MM.1S (cell line): ENCODE data around the gene TTLL10.

Experiments
- DNase-seq: peaks from one replicate; pipeline ENCODE4 v3.0.0-alpha.2; 2015
- H2AFZ ChIP-seq: fragments of 300-600 bp; sonication (generic); 2 replicates; pipeline ENCODE4 v1.6.0; 2016; ENCODE audit warnings: antibody characterized with exemption, low read length
- H3F3A ChIP-seq: fragments of 300-600 bp; sonication (generic); 2 replicates; pipeline ENCODE4 v1.6.1; 2016; ENCODE audit warnings: mild to moderate bottlenecking, antibody characterized with exemption, low read length, moderate library complexity, mixed read lengths; ENCODE audit not compliant: insufficient read depth
- H3K27ac ChIP-seq: fragments of 300-600 bp; sonication (generic); 2 replicates; pipeline ENCODE4 v1.5.1; 2016; ENCODE audit warnings: mild to moderate bottlenecking, low read length
- H3K27me3 ChIP-seq: fragments of 300-600 bp; sonication (generic); replicated peaks from 2 replicates; pipeline ENCODE4 v1.6.0; 2016; ENCODE audit warnings: low read length; ENCODE audit not compliant: insufficient read depth
- H3K36me3 ChIP-seq: fragments of 300-600 bp; sonication (generic); replicated peaks from 2 replicates; pipeline ENCODE4 v1.6.1; 2016; ENCODE audit warnings: mild to moderate bottlenecking, low read length, mixed read lengths; ENCODE audit not compliant: insufficient read depth
- H3K4me1 ChIP-seq: fragments of 300-600 bp; sonication (generic); 2 replicates; pipeline ENCODE4 v1.6.1; 2016; ENCODE audit warnings: low read length, mixed read lengths
- H3K4me2 ChIP-seq: fragments of 300-600 bp; sonication (generic); 2 replicates; pipeline ENCODE4 v1.6.0; 2016; ENCODE audit warnings: low read depth, low read length
- H3K4me3 ChIP-seq: fragments of 300-600 bp; sonication (generic); 2 replicates; pipeline ENCODE4 v1.5.1; 2016; ENCODE audit warnings: low read length, mixed read lengths
- H3K79me2 ChIP-seq: fragments of 300-600 bp; sonication (generic); 2 replicates; pipeline ENCODE4 v1.6.1; 2016; ENCODE audit warnings: mixed run types, low read length, mixed read lengths
- H3K9ac ChIP-seq: fragments of 300-600 bp; sonication (generic); 2 replicates; pipeline ENCODE4 v1.6.1; 2016; ENCODE audit warnings: low read length, mixed read lengths
- H3K9me2 ChIP-seq: fragments of 300-600 bp; sonication (generic); replicated peaks from 2 replicates; pipeline ENCODE4 v1.6.1; 2016; ENCODE audit warnings: mild to moderate bottlenecking, low read length, mixed read lengths; ENCODE audit not compliant: insufficient read depth
- H3K9me3 ChIP-seq: fragments of 300-600 bp; sonication (generic); replicated peaks from 2 replicates; pipeline ENCODE4 v1.6.1; 2016; ENCODE audit warnings: mild to moderate bottlenecking, low read length, mixed read lengths; ENCODE audit not compliant: insufficient read depth
- H4K20me1 ChIP-seq: fragments of 300-600 bp; sonication (generic); 2 replicates; pipeline ENCODE4 v1.6.1; 2016; ENCODE audit warnings: mild to moderate bottlenecking, low read length, moderate library complexity, mixed read lengths; ENCODE audit not compliant: insufficient read depth
- CTCF ChIP-seq: fragments of 300-600 bp; sonication (generic); IDR thresholded peaks from 2 replicates; pipeline ENCODE4 v1.5.1; 2016; ENCODE audit warnings: antibody characterized with exemption, low read length, mixed read lengths
- EZH2 ChIP-seq: fragments of 300-600 bp; sonication (generic); optimal IDR thresholded peaks from 2 replicates; pipeline ENCODE3; 2017; ENCODE audit warnings: low read depth, mild to moderate bottlenecking, antibody characterized with exemption, low read length, mixed read lengths
- EZH2phosphoT487 ChIP-seq: fragments of 300-600 bp; sonication (generic); IDR thresholded peaks from 2 replicates; pipeline ENCODE4 v1.6.1; 2018; ENCODE audit warnings: antibody characterized with exemption, low read length

TTLL10 gene

GRCh38 chr1:1239227-1239613 lies 65.5 kb downstream of the TTLL10 start:
- TF ChIP-seq EZH2phosphoT487 (no peak), CTCF (no peak), EZH2 (no peak)
- no peaks in the 10 kb centered on the region for H3K9me2 ChIP-seq
- no peak overlapping the region for H3K4me2 ChIP-seq
- H2AFZ ChIP-seq = no peak overlapping the region
- no peak overlapping the region for H3K27ac ChIP-seq
- no peak for DNase-seq
- no peaks in the 10 kb centered on the region for H3F3A ChIP-seq
- no peaks in the 10 kb centered on the region for H3K9me3 ChIP-seq
- H3K36me3 ChIP-seq = no peaks in the 10 kb centered on the region
- no peak overlapping the region for H3K9ac ChIP-seq
- H3K27me3 ChIP-seq = peaks cover 60% of the 10 kb centered on the region
- no peaks in the 10 kb centered on the region for H3K79me2 ChIP-seq
- no peaks in the 10 kb centered on the region for H3K4me1 ChIP-seq
- H4K20me1 ChIP-seq = no peaks in the 10 kb centered on the region
- no peak overlapping the region for H3K4me3 ChIP-seq

GRCh38 chr1:1239614-1240347 lies 66.1 kb downstream of the TTLL10 start:
- H3K79me2 ChIP-seq = no peaks in the 10 kb centered on the region
- no peak for TF ChIP-seq CTCF
- no peak for TF ChIP-seq EZH2
- no peak for TF ChIP-seq EZH2phosphoT487
- no peak for DNase-seq
- H3K4me2 ChIP-seq = no peak overlapping the region
- H2AFZ ChIP-seq = no peak overlapping the region
- H4K20me1 ChIP-seq = no peaks in the 10 kb centered on the region
- H3K27me3 ChIP-seq = peaks cover 62% of the 10 kb centered on the region
- no peak overlapping the region for H3K9ac ChIP-seq
- H3K9me2 ChIP-seq = no peaks in the 10 kb centered on the region
- no peaks in the 10 kb centered on the region for H3K36me3 ChIP-seq
- H3K27ac ChIP-seq = no peak overlapping the region
- H3K9me3 ChIP-seq = no peaks in the 10 kb centered on the region
- no peaks in the 10 kb centered on the region for H3F3A ChIP-seq
- H3K4me3 ChIP-seq = no peak overlapping the region
- no peaks in the 10 kb centered on the region for H3K4me1 ChIP-seq

- H3K27ac ChIP-seq = no peak overlapping the region
- no peaks in the 10 kb centered on the region for H3K36me3 ChIP-seq
- no peak for TF ChIP-seq EZH2phosphoT487
- TF ChIP-seq EZH2 = no peak
- TF ChIP-seq CTCF = no peak
- DNase-seq = no peak
- peaks cover 62% of the 10 kb centered on the region for H3K27me3 ChIP-seq
- no peak overlapping the region for H3K9ac ChIP-seq
- H3K9me2 ChIP-seq = no peaks in the 10 kb centered on the region
- no peaks in the 10 kb centered on the region for H3F3A ChIP-seq
- no peaks in the 10 kb centered on the region for H4K20me1 ChIP-seq
- no peaks in the 10 kb centered on the region for H3K4me1 ChIP-seq
- no peak overlapping the region for H3K4me2 ChIP-seq
- H2AFZ ChIP-seq = no peak overlapping the region
- no peaks in the 10 kb centered on the region for H3K9me3 ChIP-seq
- no peak overlapping the region for H3K4me3 ChIP-seq
- no peaks in the 10 kb centered on the region for H3K79me2 ChIP-seq
These were observed 66.7 kb downstream of the TTLL10 start for GRCh38 chr1:1240348-1240732.
